Astrocyte (in vitro differentiated cells and primary cell): ENCODE measurements around the gene PRRC2B. TPM values are rescaled to one million over a fixed set of nuclear protein-coding genes. Genes with fewer than 3 reads are reported as not detected.
"Not testable (repeated sequence)": the region's sequence is repeated elsewhere in the genome, so short reads cannot be mapped to it uniquely, and the experiment has no call there.

Experiments used
- DNase-seq: peaks from one replicate; pipeline ENCODE4 v3.0.0-alpha.2; 2010; ENCODE audit warnings: low read depth
- FAIRE-seq: peaks from 2 replicates; lab custom pipeline; 2011; peaks lifted over from hg19 to GRCh38; lab: Jason Lieb, UNC
- H2AFZ ChIP-seq: 2 replicates; pipeline ENCODE4 v1.6.0; 2012; ENCODE audit warnings: low read depth, low read length, inconsistent platforms
- H3K27ac ChIP-seq: 2 replicates; pipeline ENCODE4 v1.5.1; 2011; ENCODE audit warnings: low read depth, low read length, inconsistent platforms
- H3K27me3 ChIP-seq: 2 replicates; pipeline ENCODE4 v1.6.0; 2011; ENCODE audit warnings: low read length, inconsistent platforms; ENCODE audit not compliant: insufficient read depth
- H3K36me3 ChIP-seq: 2 replicates; pipeline ENCODE4 v1.5.1; 2011; ENCODE audit warnings: low read length, inconsistent platforms; ENCODE audit not compliant: insufficient read depth
- H3K4me1 ChIP-seq: 2 replicates; pipeline ENCODE4 v1.5.1; 2011; ENCODE audit warnings: low read length, inconsistent platforms; ENCODE audit not compliant: insufficient read depth
- H3K4me2 ChIP-seq: 2 replicates; pipeline ENCODE4 v1.6.0; 2012; ENCODE audit warnings: low read length, inconsistent platforms
- H3K4me3 ChIP-seq: 2 replicates; pipeline ENCODE4 v1.5.1; 2011; ENCODE audit warnings: low read depth, mild to moderate bottlenecking, low read length, inconsistent platforms; ENCODE audit not compliant: insufficient read depth
- H3K79me2 ChIP-seq: 2 replicates; pipeline ENCODE4 v1.6.0; 2012; ENCODE audit warnings: mild to moderate bottlenecking, low read length, inconsistent platforms; ENCODE audit not compliant: insufficient read depth
- H3K9ac ChIP-seq: 2 replicates; pipeline ENCODE4 v1.6.0; 2012; ENCODE audit warnings: mild to moderate bottlenecking, low read length, inconsistent platforms
- H3K9me3 ChIP-seq: 2 replicates; pipeline ENCODE4 v1.5.1; 2012; ENCODE audit warnings: low read depth, mild to moderate bottlenecking, low read length, inconsistent platforms; ENCODE audit not compliant: insufficient read depth
- H4K20me1 ChIP-seq: 2 replicates; pipeline ENCODE4 v1.6.0; 2012; ENCODE audit warnings: low read length, inconsistent platforms; ENCODE audit not compliant: insufficient read depth
- H3K27ac Mint-ChIP-seq: one replicate; pipeline ENCODE4 v1.8.0; 2021; ENCODE audit warnings: mild to moderate bottlenecking, mixed read lengths; ENCODE audit not compliant: unreplicated experiment
- H3K27me3 Mint-ChIP-seq: one replicate; pipeline ENCODE4 v1.8.0; 2021; ENCODE audit warnings: low read depth, mixed read lengths; ENCODE audit not compliant: unreplicated experiment
- H3K36me3 Mint-ChIP-seq: one replicate; pipeline ENCODE4 v1.8.0; 2021; ENCODE audit warnings: low read depth, mixed read lengths; ENCODE audit not compliant: unreplicated experiment
- H3K4me1 Mint-ChIP-seq: one replicate; pipeline ENCODE4 v1.8.0; 2021; ENCODE audit warnings: low read depth, mixed read lengths; ENCODE audit not compliant: unreplicated experiment
- H3K4me3 Mint-ChIP-seq: one replicate; pipeline ENCODE4 v1.8.0; 2021; ENCODE audit warnings: mild to moderate bottlenecking, moderate library complexity, mixed read lengths; ENCODE audit not compliant: unreplicated experiment
- H3K9me3 Mint-ChIP-seq: one replicate; pipeline ENCODE4 v1.8.0; 2021; ENCODE audit warnings: mild to moderate bottlenecking, mixed read lengths; ENCODE audit not compliant: unreplicated experiment
- CTCF ChIP-seq: IDR thresholded peaks from 2 replicates; pipeline ENCODE4 v1.5.1; 2011; ENCODE audit warnings: low read depth, mild to moderate bottlenecking, inconsistent platforms, low read length, moderate library complexity; ENCODE audit not compliant: insufficient read depth
- EZH2 ChIP-seq: IDR thresholded peaks from 2 replicates; pipeline ENCODE4 v1.6.1; 2012; ENCODE audit warnings: mild to moderate bottlenecking, low read length, inconsistent platforms; ENCODE audit not compliant: insufficient read depth
- total RNA-seq: library from RNA; stranded (reverse); gene quantifications from 2 replicates; pipeline ENCODE4 v1.2.1, GENCODE V29; 2021

PRRC2B gene
- total RNA-seq, 1 donor from 2014 or later: 292 TPM

- Histone ChIP-seq H3K9me3 (no peaks in the 10 kb centered on the region), H3K27ac (no peak overlapping the region), H3K79me2 (no peaks in the 10 kb centered on the region), H4K20me1 (no peaks in the 10 kb centered on the region), H3K4me2 (peak overlapping the region; percentile 96), H3K4me3 (peak overlapping the region; percentile 46), H3K27me3 (no peaks in the 10 kb centered on the region), H2AFZ (peak overlapping the region; percentile 98), H3K36me3 (no peaks in the 10 kb centered on the region), H3K4me1 (peaks cover 3% of the 10 kb centered on the region), H3K9ac (peak overlapping the region; percentile 57)
- no peak for TF ChIP-seq EZH2
- TF ChIP-seq CTCF: peak; percentile 72
- Mint-ChIP-seq H3K9me3 (peaks cover 2% of the 10 kb centered on the region), H3K27me3 (peaks cover 3% of the 10 kb centered on the region), H3K4me1 (no peaks in the 10 kb centered on the region), H3K27ac (peak overlapping the region; percentile 5), H3K4me3 (no peak overlapping the region), H3K36me3 (no peaks in the 10 kb centered on the region)
- peak; percentile 61 for DNase-seq
- no peak for FAIRE-seq
Observed at GRCh38 chr9:131349881-131350563, 43.9 kb upstream of the PRRC2B start.

GRCh38 chr9:131356479-131356878 lies 37.4 kb upstream of the PRRC2B start:
- H3K9me3 Mint-ChIP-seq, H3K27me3 ChIP-seq, H3K9ac ChIP-seq, H2AFZ ChIP-seq, H3K4me1 ChIP-seq, H4K20me1 ChIP-seq, H3K27me3 Mint-ChIP-seq, H3K36me3 ChIP-seq, H3K4me3 ChIP-seq, FAIRE-seq, H3K4me3 Mint-ChIP-seq, H3K4me2 ChIP-seq, H3K79me2 ChIP-seq, H3K27ac ChIP-seq, DNase-seq, H3K9me3 ChIP-seq, H3K36me3 Mint-ChIP-seq: not testable (repeated sequence)
- H3K4me1 Mint-ChIP-seq: peaks cover 14% of the 10 kb centered on the region
- H3K27ac Mint-ChIP-seq: peak overlapping the region; percentile 2

- no peak overlapping the region for H2AFZ ChIP-seq
- H3K79me2 ChIP-seq: no peaks in the 10 kb centered on the region
- no peaks in the 10 kb centered on the region for H3K9me3 Mint-ChIP-seq
- no peak overlapping the region for H3K4me3 ChIP-seq
- H3K27me3 ChIP-seq: no peaks in the 10 kb centered on the region
- no peaks in the 10 kb centered on the region for H4K20me1 ChIP-seq
- H3K9me3 ChIP-seq: no peaks in the 10 kb centered on the region
- no peak overlapping the region for H3K4me2 ChIP-seq
- H3K36me3 ChIP-seq: no peaks in the 10 kb centered on the region
- H3K4me1 Mint-ChIP-seq: peaks cover 16% of the 10 kb centered on the region
- no peaks in the 10 kb centered on the region for H3K27me3 Mint-ChIP-seq
- H3K36me3 Mint-ChIP-seq: no peaks in the 10 kb centered on the region
- peaks cover 3% of the 10 kb centered on the region for H3K4me1 ChIP-seq
- H3K27ac ChIP-seq: no peak overlapping the region
- TF ChIP-seq EZH2: no peak
- TF ChIP-seq CTCF: no peak
- no peak overlapping the region for H3K9ac ChIP-seq
- DNase-seq: no peak
- no peak overlapping the region for H3K27ac Mint-ChIP-seq
- no peak overlapping the region for H3K4me3 Mint-ChIP-seq
- FAIRE-seq: no peak
Observed at GRCh38 chr9:131358556-131358955, 35.3 kb upstream of the PRRC2B start.
